H7 (cell line): Measurements from ENCODE around the gene RPL19. TPM values are rescaled to one million over a fixed set of nuclear protein-coding genes. Genes with fewer than 3 reads are reported as not detected.

Experiments
- DNase-seq: peaks from one replicate; pipeline ENCODE4 v3.0.0; 2012
- H3K27me3 ChIP-seq: 2 replicates; pipeline ENCODE4 v1.6.0; 2011; ENCODE audit warnings: mild to moderate bottlenecking, low read length; ENCODE audit not compliant: control insufficient read depth, insufficient read depth
- H3K36me3 ChIP-seq: replicated peaks from 2 replicates; pipeline ENCODE4 v1.5.1; 2011; ENCODE audit warnings: low read length; ENCODE audit not compliant: control insufficient read depth, insufficient read depth
- H3K4me3 ChIP-seq: 2 replicates; pipeline ENCODE4 v1.5.1; 2011; ENCODE audit warnings: low read depth, mild to moderate bottlenecking, control low read depth, low read length, moderate library complexity; ENCODE audit not compliant: insufficient read depth
- total RNA-seq: library from RNA; depleted of rRNA; stranded (reverse); fragments of >200 nt; shearing (Covaris generic); gene quantifications from 2 replicates; pipeline ENCODE4 v1.2.3, GENCODE V29; 2014

The RPL19 gene
- total RNA-seq, 1 experiment from 2014 or later = 2,113 TPM

- H3K4me3 ChIP-seq = no peak overlapping the region
- peaks cover 41% of the 10 kb centered on the region for H3K27me3 ChIP-seq
- no peaks in the 10 kb centered on the region for H3K36me3 ChIP-seq
- no peak for DNase-seq
Measured at GRCh38 chr17:39218906-39219305, 18.8 kb downstream of the RPL19 start.

- Histone ChIP-seq H3K36me3 (no peaks in the 10 kb centered on the region), H3K27me3 (peaks cover 45% of the 10 kb centered on the region), H3K4me3 (no peak overlapping the region)
- no peak for DNase-seq
Measured at GRCh38 chr17:39219647-39220154, 19.6 kb downstream of the RPL19 start.

GRCh38 chr17:39221572-39221971 is 21.5 kb downstream of the RPL19 start:
- Histone ChIP-seq H3K27me3 (peaks cover 59% of the 10 kb centered on the region), H3K4me3 (no peak overlapping the region), H3K36me3 (no peaks in the 10 kb centered on the region)
- no peak for DNase-seq

GRCh38 chr17:39222151-39222550 is 22.1 kb downstream of the RPL19 start:
- Histone ChIP-seq H3K4me3 (no peak overlapping the region), H3K36me3 (no peaks in the 10 kb centered on the region), H3K27me3 (peaks cover 53% of the 10 kb centered on the region)
- DNase-seq = peak; percentile 29

GRCh38 chr17:39222866-39223834 is 23.1 kb downstream of the RPL19 start:
- peaks cover 50% of the 10 kb centered on the region for H3K27me3 ChIP-seq
- no peaks in the 10 kb centered on the region for H3K36me3 ChIP-seq
- DNase-seq = peak; percentile 65
- H3K4me3 ChIP-seq = no peak overlapping the region

GRCh38 chr17:39223907-39224777 is 24.1 kb downstream of the RPL19 start:
- H3K27me3 ChIP-seq = peaks cover 41% of the 10 kb centered on the region
- H3K36me3 ChIP-seq = no peaks in the 10 kb centered on the region
- peak; percentile 79 for DNase-seq
- H3K4me3 ChIP-seq = peak overlapping the region; percentile 54

GRCh38 chr17:39224778-39225307 is 24.8 kb downstream of the RPL19 start:
- H3K4me3 ChIP-seq = peak overlapping the region; percentile 54
- no peaks in the 10 kb centered on the region for H3K36me3 ChIP-seq
- peaks cover 40% of the 10 kb centered on the region for H3K27me3 ChIP-seq
- peak; percentile 84 for DNase-seq

- Histone ChIP-seq H3K36me3 (no peaks in the 10 kb centered on the region), H3K4me3 (peak within 1 kb of the TSS; percentile 54), H3K27me3 (peaks cover 39% of the 10 kb centered on the region)
- DNase-seq = peak; percentile 81
Measured at GRCh38 chr17:39225308-39225958, 25.4 kb downstream of the RPL19 start, which contains the start of gene STAC2. Gene STAC2, minus strand, starts transcription at chr17:39225945. Its CDS starts 443 bp downstream, at chr17:39225502.

GRCh38 chr17:39225959-39226683 is 26.0 kb downstream of the RPL19 start:
- Histone ChIP-seq H3K36me3 (no peaks in the 10 kb centered on the region), H3K27me3 (peaks cover 39% of the 10 kb centered on the region), H3K4me3 (0 out of 2 replicates have a peak overlapping the region, but pooled peaks have one; percentile 5)
- DNase-seq = peak; percentile 100

- no peak for DNase-seq
- peaks cover 40% of the 10 kb centered on the region for H3K27me3 ChIP-seq
Measured at GRCh38 chr17:39227364-39227919, 27.4 kb downstream of the RPL19 start.

GRCh38 chr17:39229274-39229913 is 29.3 kb downstream of the RPL19 start:
- Histone ChIP-seq H3K27me3 (peaks cover 21% of the 10 kb centered on the region), H3K36me3 (no peaks in the 10 kb centered on the region), H3K4me3 (no peak overlapping the region)
- peak; percentile 36 for DNase-seq

More at GRCh38 chr17:39227364-39227919, 27.4 kb downstream of the RPL19 start:
- no peak overlapping the region for H3K4me3 ChIP-seq
- no peaks in the 10 kb centered on the region for H3K36me3 ChIP-seq

GRCh38 chr17:39230361-39230760 is 30.3 kb downstream of the RPL19 start:
- no peak for DNase-seq
- Histone ChIP-seq H3K36me3 (no peaks in the 10 kb centered on the region), H3K4me3 (no peak overlapping the region), H3K27me3 (peaks cover 11% of the 10 kb centered on the region)
